H54 (cell line): Measurements from ENCODE around the gene PPDPF.

Source experiments
- DNase-seq: peaks from one replicate; pipeline ENCODE4 v3.0.0; 2011; ENCODE audit warnings: low spot score, mixed read lengths; ENCODE audit not compliant: insufficient read length
- FAIRE-seq: peaks from 3 replicates; lab custom pipeline; 2011; peaks lifted over from hg19 to GRCh38; lab: Jason Lieb, UNC
- POLR2A ChIP-seq: IDR thresholded peaks from 2 replicates; pipeline ENCODE4 v1.6.1; 2011; ENCODE audit warnings: low read depth, mild to moderate bottlenecking, low read length

PPDPF gene

DNA sequence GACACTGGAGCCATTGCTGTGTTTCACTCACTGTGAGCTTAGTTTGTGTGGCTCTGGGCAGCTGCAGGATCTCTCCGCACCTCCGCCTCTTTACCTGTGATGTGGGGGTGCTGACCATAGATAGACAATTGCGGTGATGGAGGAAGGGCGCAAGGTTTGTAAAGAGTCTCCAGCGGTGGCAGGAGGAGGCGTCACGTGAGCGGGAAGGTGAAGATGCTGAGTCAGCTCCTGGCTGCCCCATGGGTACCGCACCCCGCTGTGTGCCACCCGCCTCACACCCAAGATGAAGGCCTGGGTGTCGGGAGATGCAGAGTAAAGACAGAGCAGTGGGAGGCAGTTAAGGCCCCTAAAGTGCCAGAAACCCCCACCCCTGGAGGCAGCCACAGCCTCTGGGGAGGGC is 39.1 kb upstream of the PPDPF start:
- FAIRE-seq (no peak), DNase-seq (no peak)
- no peak for TF ChIP-seq POLR2A

DNA sequence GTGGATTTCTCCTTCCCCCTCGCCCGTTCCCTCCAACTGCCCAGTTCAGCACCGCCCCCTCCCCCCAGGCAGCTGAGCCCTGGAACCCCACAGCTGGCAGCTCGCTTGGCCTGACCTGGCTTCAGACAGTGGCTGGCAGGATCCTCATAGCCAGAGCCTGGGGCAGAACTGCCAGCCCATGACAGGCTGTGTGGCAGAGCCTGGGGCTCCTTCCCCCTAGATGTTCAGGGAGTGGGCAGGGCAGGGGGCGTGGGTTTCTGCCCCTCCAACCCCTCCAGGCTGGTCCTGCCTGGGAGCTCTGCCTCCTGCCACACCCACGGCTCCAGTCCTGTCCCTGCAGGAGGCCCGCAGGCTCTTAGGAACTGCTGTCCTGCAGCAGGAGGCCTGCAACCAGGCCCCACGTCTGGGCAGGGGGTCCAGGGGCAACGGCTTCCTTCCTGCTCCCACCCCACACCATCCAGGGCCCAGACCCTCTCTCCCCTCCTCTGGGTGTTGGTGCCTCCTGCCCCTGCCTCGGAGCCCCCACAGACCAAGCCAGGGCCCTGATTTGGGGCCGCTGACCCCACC is 38.5 kb upstream of the PPDPF start:
- DNase-seq (no peak), FAIRE-seq (no peak)
- TF ChIP-seq POLR2A: no peak

DNA sequence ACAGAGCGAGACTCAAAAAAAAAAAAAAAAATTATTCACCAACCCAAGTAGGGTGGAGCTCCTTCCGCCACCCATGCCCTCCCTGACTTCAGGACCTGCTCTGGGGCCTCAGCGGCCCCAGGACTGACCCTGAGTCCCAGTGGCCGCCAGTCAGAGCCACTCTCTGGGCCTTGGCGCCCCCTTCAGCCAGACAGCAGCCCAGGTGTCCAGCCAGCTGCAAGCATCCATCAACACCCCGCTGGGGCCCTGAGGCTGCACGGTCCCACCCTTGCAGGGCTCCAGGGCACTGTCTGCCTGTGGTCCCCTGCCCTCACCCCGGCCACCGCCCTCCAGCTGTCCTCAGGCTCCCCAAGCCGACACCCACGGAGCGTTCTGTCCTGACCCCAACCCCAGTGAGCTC is 36.7 kb upstream of the PPDPF start:
- no peak for FAIRE-seq
- no peak for TF ChIP-seq POLR2A
- DNase-seq: no peak

DNA sequence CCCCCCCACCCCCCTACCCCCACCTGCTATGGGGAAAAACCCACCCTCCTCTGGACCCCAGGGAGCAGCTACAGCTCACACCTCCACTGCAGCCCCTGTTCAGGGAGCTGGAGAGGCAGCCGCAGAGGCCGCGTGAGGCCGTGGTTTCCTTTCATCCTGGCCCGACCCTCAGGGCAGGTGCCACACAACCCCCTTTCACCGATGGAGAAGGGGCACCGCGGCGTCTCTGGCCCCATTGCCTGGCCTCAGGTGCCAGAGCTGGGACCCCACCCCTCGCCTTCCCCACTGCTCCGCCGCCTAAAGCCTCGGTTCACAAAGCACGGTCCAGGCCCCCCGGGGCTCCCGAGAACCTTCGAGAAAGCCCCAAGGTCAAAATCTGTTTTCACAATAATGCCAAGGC is 36.3 kb upstream of the PPDPF start:
- no peak for FAIRE-seq
- TF ChIP-seq POLR2A: no peak
- no peak for DNase-seq

DNA sequence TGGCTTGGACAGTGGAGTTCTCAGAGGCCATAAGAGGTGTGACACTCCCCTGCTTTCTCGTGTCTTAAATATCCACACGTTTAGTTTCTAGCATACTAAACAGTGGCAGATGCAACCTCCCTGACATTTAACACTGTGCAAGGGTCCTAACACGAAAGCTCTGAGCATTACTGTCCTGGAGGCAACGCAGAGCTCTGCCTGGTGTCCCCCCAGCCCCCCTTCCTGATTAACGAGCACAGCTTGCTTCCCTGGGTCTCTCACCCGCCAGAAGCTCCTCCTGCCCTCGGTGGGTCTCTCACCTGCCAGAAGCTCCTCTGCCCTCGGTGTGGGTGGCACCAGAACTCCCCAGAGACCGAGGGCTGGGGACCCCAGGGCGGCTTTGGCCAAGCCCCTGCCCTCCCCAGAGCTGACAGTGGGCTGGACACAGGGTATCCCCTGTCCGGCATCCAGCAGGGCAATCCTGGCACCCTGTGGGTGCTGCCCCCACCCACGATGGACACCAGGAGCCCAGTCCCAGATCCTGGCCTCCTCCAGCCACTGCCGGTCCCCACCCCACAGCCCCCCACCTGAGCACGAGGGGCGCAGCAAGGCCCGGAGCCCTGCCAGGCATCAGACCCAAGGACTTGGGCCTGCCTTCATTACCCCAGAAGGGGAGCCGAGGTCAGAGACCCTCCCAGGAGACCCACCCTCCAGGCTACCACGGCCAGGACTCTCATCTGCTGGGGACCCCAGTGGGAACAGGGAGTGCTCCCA is 35.7 kb upstream of the PPDPF start:
- FAIRE-seq: no peak
- TF ChIP-seq POLR2A: no peak
- no peak for DNase-seq

- DNase-seq: no peak
- TF ChIP-seq POLR2A: no peak
- no peak for FAIRE-seq
Observed at GRCh38 chr20:63486300-63486855, 34.2 kb upstream of the PPDPF start.

GRCh38 chr20:63487116-63487764 is 33.3 kb upstream of the PPDPF start:
- no peak for TF ChIP-seq POLR2A
- FAIRE-seq (no peak), DNase-seq (no peak)

DNA sequence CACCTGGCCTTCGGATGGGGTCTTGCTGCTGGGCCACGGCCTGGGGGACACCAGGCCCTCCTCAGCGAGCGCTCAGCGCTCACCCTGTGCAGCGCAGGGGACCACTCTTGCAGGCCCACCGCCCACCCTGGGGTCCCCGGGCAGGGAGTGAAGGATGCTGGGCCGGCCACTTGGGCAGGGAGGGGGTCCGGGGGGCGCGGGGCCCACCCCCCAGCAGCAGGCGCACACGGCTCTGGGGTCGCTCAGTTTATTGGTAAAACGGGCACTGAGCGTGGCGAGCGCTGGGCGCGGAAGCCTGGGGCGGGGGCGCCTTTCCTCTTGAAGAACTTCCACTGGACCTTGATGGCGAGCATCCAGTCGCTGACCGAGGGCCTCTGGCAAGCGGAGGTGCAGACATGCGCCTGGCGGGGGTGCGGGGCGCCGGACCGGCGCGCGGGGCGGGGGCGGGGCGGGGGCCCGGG is 32.8 kb upstream of the PPDPF start:
- no peak for FAIRE-seq

DNA sequence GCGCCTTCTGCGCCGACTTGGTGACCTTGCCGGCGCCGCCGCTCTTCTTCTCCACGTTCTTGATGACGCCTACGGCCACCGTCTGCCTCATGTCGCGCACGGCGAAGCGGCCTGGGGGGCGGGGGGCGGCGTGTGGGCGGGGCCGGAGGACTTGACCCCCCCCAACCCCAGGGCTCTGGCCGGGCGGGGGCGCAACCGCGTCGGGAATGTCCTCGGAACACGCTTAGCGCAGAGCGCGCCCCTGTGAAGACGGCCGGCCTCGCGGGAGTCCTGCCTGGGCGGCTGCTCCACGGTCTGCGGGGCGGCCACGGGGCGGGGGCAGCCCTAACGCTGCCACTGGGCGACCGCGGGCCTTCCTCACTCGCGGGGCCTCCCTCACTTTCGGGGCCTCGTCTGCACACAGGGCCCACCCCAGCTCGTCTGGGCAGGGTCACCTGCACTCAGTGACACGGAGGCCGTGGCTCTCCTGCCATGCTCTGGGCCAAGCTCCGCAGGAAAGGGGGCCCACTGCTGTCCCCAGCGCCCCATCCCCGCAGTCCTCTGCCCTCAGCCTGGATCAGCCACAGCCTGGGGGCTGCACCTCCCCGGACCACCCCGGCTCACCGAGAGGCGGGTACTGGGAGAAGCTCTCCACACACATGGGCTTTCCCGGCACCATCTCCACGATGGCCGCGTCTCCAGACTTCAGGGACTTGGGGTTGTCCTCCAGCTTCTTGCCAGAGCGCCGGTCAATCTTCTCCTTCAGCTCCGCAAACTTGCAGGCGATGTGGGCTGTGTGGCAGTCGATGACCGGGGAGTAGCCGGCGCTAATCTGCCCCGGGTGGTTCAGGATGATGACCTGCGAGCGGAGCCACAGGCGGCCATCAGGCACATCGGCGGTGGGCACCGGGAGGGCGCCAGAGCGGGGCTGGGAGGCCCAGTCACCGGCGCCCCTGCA is 32.0 kb upstream of the PPDPF start:
- TF ChIP-seq POLR2A: no peak
- DNase-seq: no peak
- no peak for FAIRE-seq

More for the DNA sequence above, 32.8 kb upstream of the PPDPF start:
- TF ChIP-seq POLR2A: no peak
- no peak for DNase-seq

GRCh38 chr20:63490416-63490815 is 30.1 kb upstream of the PPDPF start:
- no peak for TF ChIP-seq POLR2A
- FAIRE-seq (no peak), DNase-seq (no peak)

- FAIRE-seq (no peak), DNase-seq (no peak)
- TF ChIP-seq POLR2A: no peak
Observed at GRCh38 chr20:63491078-63491477, 29.5 kb upstream of the PPDPF start.

- no peak for TF ChIP-seq POLR2A
- DNase-seq: no peak
- no peak for FAIRE-seq
Observed at GRCh38 chr20:63491635-63492230, 28.8 kb upstream of the PPDPF start.

- TF ChIP-seq POLR2A: no peak
- DNase-seq: no peak
- FAIRE-seq: no peak
Observed at GRCh38 chr20:63492518-63492917, 28.0 kb upstream of the PPDPF start.
